SK-N-SH (cell line): Measurements from ENCODE around the gene PRDM11. TPM values are rescaled to one million over a fixed set of nuclear protein-coding genes. Genes with fewer than 3 reads are reported as not detected.
A peak's percentile ranks its signal among the peaks of the same experiment; 100 is the strongest.

Source experiments
- CTCF ChIA-PET: fragments of 300-600, 350-600 bp; formaldehyde crosslinking; extraction: SDS; loops from one replicate; lab custom pipeline; 2021; lab: Yijun Ruan, JAX
- POLR2A ChIA-PET: fragments of 350-600 bp; sonication (Branson Sonifier 250); formaldehyde crosslinking; extraction: SDS; loops from one replicate; lab custom pipeline; 2020; ENCODE audit warnings: antibody characterized with exemption, inconsistent platforms; lab: Yijun Ruan, JAX
- DNase-seq: peaks from one replicate; pipeline ENCODE4 v3.0.0; 2012
- H2AFZ ChIP-seq: fragments of 200-600 bp; sonication (generic); 2 replicates; pipeline ENCODE4 v1.8.1; 2016; ENCODE audit warnings: antibody characterized with exemption, mild to moderate bottlenecking, low read depth
- H3F3A ChIP-seq: fragments of 200-600 bp; sonication (generic); replicated peaks from 2 replicates; pipeline ENCODE3; 2016; ENCODE audit warnings: antibody characterized with exemption, mild to moderate bottlenecking; ENCODE audit not compliant: insufficient read depth
- H3K27ac ChIP-seq, 2 experiments: fragments of 200-500 bp in 1 of 2; fragments of 200-600 bp in 1 of 2; sonication (Bioruptor generic) in 1 of 2; sonication (generic), shearing (Covaris generic) in 1 of 2; 2 replicates each; pipeline versions ENCODE4 v1.5.1 to v1.6.1; 2014 to 2016; ENCODE audit warnings: low read depth in 2 of 2, inconsistent platforms in 1 of 2, low read length in 1 of 2, mild to moderate bottlenecking in 1 of 2, mixed read lengths in 1 of 2
- H3K27me3 ChIP-seq: fragments of 200-600 bp; sonication (generic), shearing (Covaris generic); 2 replicates; pipeline ENCODE4 v1.6.1; 2016; ENCODE audit warnings: mixed run types; ENCODE audit not compliant: insufficient read depth
- H3K36me3 ChIP-seq, 2 experiments: fragments of 200-500 bp in 1 of 2; fragments of 200-600 bp in 1 of 2; sonication (Bioruptor generic) in 1 of 2; sonication (generic) in 1 of 2; replicated peaks in 1 of 2; 2 replicates each; pipeline versions ENCODE3 to v1.5.1; 2014 to 2016; ENCODE audit warnings: low read length in 1 of 2, mild to moderate bottlenecking in 1 of 2; ENCODE audit not compliant: insufficient read depth in 2 of 2, control insufficient read depth in 1 of 2
- H3K4me1 ChIP-seq, 2 experiments: fragments of 200-500 bp in 1 of 2; fragments of 200-600 bp in 1 of 2; sonication (Bioruptor generic) in 1 of 2; sonication (generic), shearing (Covaris generic) in 1 of 2; 2 replicates each; pipeline versions ENCODE4 v1.5.1 to v1.6.1; 2014 to 2016; ENCODE audit warnings: low read depth in 1 of 2, low read length in 1 of 2, mixed run types in 1 of 2; ENCODE audit not compliant: insufficient read depth in 2 of 2, control insufficient read depth in 1 of 2
- H3K4me2 ChIP-seq: fragments of 200-600 bp; sonication (generic), shearing (Covaris generic); 2 replicates; pipeline ENCODE4 v1.6.1; 2017; ENCODE audit warnings: mixed run types
- H3K4me3 ChIP-seq, 2 experiments: fragments of 200-500 bp in 1 of 2; fragments of 200-600 bp in 1 of 2; sonication (Bioruptor generic) in 1 of 2; sonication (generic), shearing (Covaris generic) in 1 of 2; 2 replicates each; pipeline versions ENCODE4 v1.5.1 to v1.8.1; 2014 to 2016; ENCODE audit warnings: low read depth in 2 of 2, inconsistent platforms in 1 of 2, low read length in 1 of 2, mild to moderate bottlenecking in 1 of 2, mixed read lengths in 1 of 2, moderate library complexity in 1 of 2
- H3K79me2 ChIP-seq: fragments of 200-600 bp; sonication (generic); 2 replicates; pipeline ENCODE4 v1.8.1; 2017; ENCODE audit warnings: mild to moderate bottlenecking; ENCODE audit not compliant: insufficient read depth
- H3K9ac ChIP-seq: fragments of 200-600 bp; sonication (generic); 2 replicates; pipeline ENCODE4 v1.6.1; 2017; ENCODE audit warnings: mixed run types
- H3K9me2 ChIP-seq: fragments of 200-600 bp; sonication (generic); 2 replicates; pipeline ENCODE4 v1.6.1; 2017; ENCODE audit warnings: mixed run types
- H3K9me3 ChIP-seq: fragments of 200-600 bp; sonication (generic); 2 replicates; pipeline ENCODE4 v1.6.1; 2017; ENCODE audit warnings: mixed run types, mild to moderate bottlenecking, moderate library complexity
- H4K20me1 ChIP-seq: fragments of 200-600 bp; sonication (generic); 2 replicates; pipeline ENCODE4 v1.6.1; 2017; ENCODE audit warnings: mild to moderate bottlenecking, mixed run types; ENCODE audit not compliant: insufficient read depth
- CHD2 ChIP-seq: fragments of 150-350 bp; IDR thresholded peaks from 2 replicates; pipeline ENCODE4 v1.6.1; 2018; ENCODE audit warnings: low read length; ENCODE audit not compliant: partially characterized antibody
- EP300 ChIP-seq, 2 experiments: IDR thresholded peaks; 2 replicates each; pipeline versions ENCODE4 v1.4.0 to v1.6.1; 2012; ENCODE audit warnings: borderline replicate concordance in 1 of 2, low read depth in 1 of 2, low read length in 1 of 2
- GATA2 ChIP-seq: sonication (generic); formaldehyde crosslinking; IDR thresholded peaks from 2 replicates; pipeline ENCODE4 v1.5.0; 2020; ENCODE audit warnings: mild to moderate bottlenecking, missing genetic modification reagents
- MXI1 ChIP-seq: IDR thresholded peaks from 2 replicates; pipeline ENCODE4 v1.6.1; 2012; ENCODE audit warnings: mild to moderate bottlenecking, low read depth, low read length, improper control_type of control experiment
- NFIC ChIP-seq: IDR thresholded peaks from 2 replicates; pipeline ENCODE4 v1.4.0; 2012; ENCODE audit warnings: borderline replicate concordance
- POLR2AphosphoS5 ChIP-seq: IDR thresholded peaks from 2 replicates; pipeline ENCODE4 v1.6.1; 2012; ENCODE audit warnings: low read depth, low read length
- RFX5 ChIP-seq: IDR thresholded peaks from 2 replicates; pipeline ENCODE4 v1.6.1; 2012; ENCODE audit warnings: mild to moderate bottlenecking, improper control_type of control experiment, low read length
- SIN3A ChIP-seq: IDR thresholded peaks from 2 replicates; pipeline ENCODE4 v1.6.1; 2012; ENCODE audit warnings: low read depth, mild to moderate bottlenecking, low read length, moderate library complexity, borderline replicate concordance
- YY1 ChIP-seq: IDR thresholded peaks from 2 replicates; pipeline ENCODE4 v1.4.0; 2012; ENCODE audit warnings: low read depth, mild to moderate bottlenecking
- WGBS: methylation state at CpG from one replicate; pipeline ENCODE4 v1.1.6; 2017; ENCODE audit warnings: low lambda C conversion rate; 5-methylcytosine and 5-hydroxymethylcytosine counted together
- polyA plus RNA-seq, 3 experiments: library from polyadenylated mRNA; depleted of rRNA; stranded (reverse); fragments of >200 nt; gene quantifications; 2 replicates each; pipeline ENCODE4 v1.2.3, GENCODE V29; 2012
- TF ChIP-seq, protein P1 (sequence below): IDR thresholded peaks from 2 replicates; pipeline ENCODE4 v1.4.0; 2012; ENCODE audit warnings: low read depth, borderline replicate concordance
- TF ChIP-seq, protein P2 (sequence below): IDR thresholded peaks from 2 replicates; pipeline ENCODE4 v1.6.1; 2012; ENCODE audit warnings: mild to moderate bottlenecking, low read depth, low read length, moderate library complexity
- TF ChIP-seq, protein P3 (sequence below): fragments of 150-350 bp; IDR thresholded peaks from 2 replicates; pipeline ENCODE4 v1.6.1; 2016; ENCODE audit warnings: mild to moderate bottlenecking, low read depth, low read length

PRDM11 gene
- polyA plus RNA-seq, 1 of the 3 experiments (the other 2 are of a cell fraction) = 4.5 TPM

DNA sequence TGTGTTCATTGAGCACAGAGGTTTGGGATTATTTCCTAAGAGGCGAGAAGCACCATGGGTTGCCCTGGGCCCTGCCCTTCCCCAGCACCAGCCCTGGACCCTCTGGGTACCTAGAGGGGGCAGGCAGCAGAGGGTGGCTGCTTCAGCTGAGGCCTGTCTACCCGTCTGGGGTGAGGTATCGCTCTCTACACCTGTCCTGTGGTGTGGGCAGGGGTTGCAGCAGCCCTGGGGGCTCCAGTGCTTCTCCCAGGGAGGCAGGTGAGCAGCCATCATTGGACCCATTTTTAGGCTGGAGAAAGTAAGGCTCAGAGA is 15.6 kb downstream of the PRDM11 start:
- CTCF ChIA-PET = interaction anchor here (0.8 to 1.6 kb wide), 3 partner anchors 15 to 71 kb away, joined by 3 to 4 read pairs (median 4); no protein-coding TSS in a partner anchor
- H3K4me2 ChIP-seq = no peak overlapping the region

More for the DNA sequence above, 15.6 kb downstream of the PRDM11 start:
- H3K4me1 ChIP-seq = peaks cover 10 to 52% of the 10 kb centered on the region in 2 experiments; a peak in 3 of 4 replicates
- H4K20me1 ChIP-seq = peaks cover 28% of the 10 kb centered on the region
- no peaks in the 10 kb centered on the region for H3K9me3 ChIP-seq
- POLR2A ChIA-PET = interaction anchor here (1.2 kb wide), 1 partner anchor 15 kb away, joined by 3 read pairs; no protein-coding TSS in a partner anchor
- H3F3A ChIP-seq = no peaks in the 10 kb centered on the region
- no peaks in the 10 kb centered on the region for H3K9me2 ChIP-seq
- H3K79me2 ChIP-seq = no peaks in the 10 kb centered on the region
- H3K36me3 ChIP-seq = no peaks in the 10 kb centered on the region
- no peak overlapping the region for H3K9ac ChIP-seq
- no peaks in the 10 kb centered on the region for H3K27me3 ChIP-seq
- H3K27ac ChIP-seq = peak overlapping the region in 1 of 2 experiments; percentile 30; a peak in 1 of 4 replicates
- H3K4me3 ChIP-seq = no peak overlapping the region
- H2AFZ ChIP-seq = no peak overlapping the region
- DNase-seq = no peak
- TF ChIP-seq YY1 = no peak
- no peak for TF ChIP-seq POLR2AphosphoS5
- TF ChIP-seq, protein P1, sequence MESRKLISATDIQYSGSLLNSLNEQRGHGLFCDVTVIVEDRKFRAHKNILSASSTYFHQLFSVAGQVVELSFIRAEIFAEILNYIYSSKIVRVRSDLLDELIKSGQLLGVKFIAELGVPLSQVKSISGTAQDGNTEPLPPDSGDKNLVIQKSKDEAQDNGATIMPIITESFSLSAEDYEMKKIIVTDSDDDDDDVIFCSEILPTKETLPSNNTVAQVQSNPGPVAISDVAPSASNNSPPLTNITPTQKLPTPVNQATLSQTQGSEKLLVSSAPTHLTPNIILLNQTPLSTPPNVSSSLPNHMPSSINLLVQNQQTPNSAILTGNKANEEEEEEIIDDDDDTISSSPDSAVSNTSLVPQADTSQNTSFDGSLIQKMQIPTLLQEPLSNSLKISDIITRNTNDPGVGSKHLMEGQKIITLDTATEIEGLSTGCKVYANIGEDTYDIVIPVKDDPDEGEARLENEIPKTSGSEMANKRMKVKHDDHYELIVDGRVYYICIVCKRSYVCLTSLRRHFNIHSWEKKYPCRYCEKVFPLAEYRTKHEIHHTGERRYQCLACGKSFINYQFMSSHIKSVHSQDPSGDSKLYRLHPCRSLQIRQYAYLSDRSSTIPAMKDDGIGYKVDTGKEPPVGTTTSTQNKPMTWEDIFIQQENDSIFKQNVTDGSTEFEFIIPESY = no peak
- TF ChIP-seq CHD2 = no peak
- no peak for TF ChIP-seq SIN3A
- no peak for TF ChIP-seq MXI1
- no peak for TF ChIP-seq RFX5
- TF ChIP-seq, protein P2, sequence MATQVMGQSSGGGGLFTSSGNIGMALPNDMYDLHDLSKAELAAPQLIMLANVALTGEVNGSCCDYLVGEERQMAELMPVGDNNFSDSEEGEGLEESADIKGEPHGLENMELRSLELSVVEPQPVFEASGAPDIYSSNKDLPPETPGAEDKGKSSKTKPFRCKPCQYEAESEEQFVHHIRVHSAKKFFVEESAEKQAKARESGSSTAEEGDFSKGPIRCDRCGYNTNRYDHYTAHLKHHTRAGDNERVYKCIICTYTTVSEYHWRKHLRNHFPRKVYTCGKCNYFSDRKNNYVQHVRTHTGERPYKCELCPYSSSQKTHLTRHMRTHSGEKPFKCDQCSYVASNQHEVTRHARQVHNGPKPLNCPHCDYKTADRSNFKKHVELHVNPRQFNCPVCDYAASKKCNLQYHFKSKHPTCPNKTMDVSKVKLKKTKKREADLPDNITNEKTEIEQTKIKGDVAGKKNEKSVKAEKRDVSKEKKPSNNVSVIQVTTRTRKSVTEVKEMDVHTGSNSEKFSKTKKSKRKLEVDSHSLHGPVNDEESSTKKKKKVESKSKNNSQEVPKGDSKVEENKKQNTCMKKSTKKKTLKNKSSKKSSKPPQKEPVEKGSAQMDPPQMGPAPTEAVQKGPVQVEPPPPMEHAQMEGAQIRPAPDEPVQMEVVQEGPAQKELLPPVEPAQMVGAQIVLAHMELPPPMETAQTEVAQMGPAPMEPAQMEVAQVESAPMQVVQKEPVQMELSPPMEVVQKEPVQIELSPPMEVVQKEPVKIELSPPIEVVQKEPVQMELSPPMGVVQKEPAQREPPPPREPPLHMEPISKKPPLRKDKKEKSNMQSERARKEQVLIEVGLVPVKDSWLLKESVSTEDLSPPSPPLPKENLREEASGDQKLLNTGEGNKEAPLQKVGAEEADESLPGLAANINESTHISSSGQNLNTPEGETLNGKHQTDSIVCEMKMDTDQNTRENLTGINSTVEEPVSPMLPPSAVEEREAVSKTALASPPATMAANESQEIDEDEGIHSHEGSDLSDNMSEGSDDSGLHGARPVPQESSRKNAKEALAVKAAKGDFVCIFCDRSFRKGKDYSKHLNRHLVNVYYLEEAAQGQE = no peak
- TF ChIP-seq EP300 (IDR thresholded peaks at IDR 0.05; ENCODE audit: borderline replicate concordance in 1 of 2, low read depth in 1 of 2, low read length in 1 of 2) = no peak
- TF ChIP-seq GATA2 (CRISPR knock-in tag) = no peak
- TF ChIP-seq, protein P3, sequence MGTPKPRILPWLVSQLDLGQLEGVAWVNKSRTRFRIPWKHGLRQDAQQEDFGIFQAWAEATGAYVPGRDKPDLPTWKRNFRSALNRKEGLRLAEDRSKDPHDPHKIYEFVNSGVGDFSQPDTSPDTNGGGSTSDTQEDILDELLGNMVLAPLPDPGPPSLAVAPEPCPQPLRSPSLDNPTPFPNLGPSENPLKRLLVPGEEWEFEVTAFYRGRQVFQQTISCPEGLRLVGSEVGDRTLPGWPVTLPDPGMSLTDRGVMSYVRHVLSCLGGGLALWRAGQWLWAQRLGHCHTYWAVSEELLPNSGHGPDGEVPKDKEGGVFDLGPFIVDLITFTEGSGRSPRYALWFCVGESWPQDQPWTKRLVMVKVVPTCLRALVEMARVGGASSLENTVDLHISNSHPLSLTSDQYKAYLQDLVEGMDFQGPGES = no peak
- TF ChIP-seq NFIC = no peak
- WGBS = 100% methylated on average over 1 of the region's 3 CpGs
